ENCODE measurements around the gene UGGT1. TPM values are rescaled to one million over a fixed set of nuclear protein-coding genes. Genes with fewer than 3 reads are reported as not detected.

UGGT1 gene
- total RNA-seq, 1 experiment from 2014 or later: 55.9 TPM

- Histone ChIP-seq H4K20me1 (ENCODE audit: control insufficient read depth, insufficient read depth, insufficient read length) (no peaks in the 10 kb centered on the region), H3K4me1 (ENCODE audit: insufficient read depth, low read length) (no peaks in the 10 kb centered on the region), H3K4ac (ENCODE audit: low read depth, low read length) (no peak overlapping the region), H2AFZ (ENCODE audit: low read length) (no peak overlapping the region), H3K23ac (ENCODE audit: insufficient read length, low read depth, low read length) (no peak overlapping the region), H3K4me2 (ENCODE audit: insufficient read depth, insufficient read length, low read length) (no peak overlapping the region), H4K91ac (ENCODE audit: insufficient read length, low read depth, low read length) (no peak overlapping the region), H3K56ac (ENCODE audit: insufficient read length, low read depth, low read length) (no peak overlapping the region), H4K5ac (ENCODE audit: insufficient read length, low read depth, low read length) (no peak overlapping the region), H3K9ac (ENCODE audit: extremely low read depth, insufficient read length, low read length) (no peak overlapping the region), H2BK12ac (ENCODE audit: insufficient read length, low read depth, low read length) (no peak overlapping the region), H4K8ac (replicated peaks; ENCODE audit: insufficient read length, low read depth, low read length) (no peak overlapping the region), H3K27me3 (ENCODE audit: insufficient read depth, low read length) (no peaks in the 10 kb centered on the region), H3K79me1 (ENCODE audit: insufficient read depth, low read depth, low read length, poor library complexity, severe bottlenecking) (no peaks in the 10 kb centered on the region), H2BK5ac (ENCODE audit: insufficient read length, low read length) (no peak overlapping the region), H2BK15ac (ENCODE audit: low read depth, low read length) (no peak overlapping the region), H3K18ac (ENCODE audit: insufficient read length, low read depth, low read length) (no peak overlapping the region), H3K14ac (ENCODE audit: insufficient read depth, low read length) (no peak overlapping the region), H3K27ac (ENCODE audit: insufficient read length, low read depth, low read length) (no peak overlapping the region), H2BK120ac (ENCODE audit: low read depth, low read length, poor library complexity, severe bottlenecking) (no peak overlapping the region), H2BK20ac (ENCODE audit: low read depth, low read length, poor library complexity, severe bottlenecking) (no peak overlapping the region), H2AK5ac (ENCODE audit: insufficient read length, low read length) (no peak overlapping the region), H3T11ph (ENCODE audit: low read length) (no peak overlapping the region), H3K23me2 (ENCODE audit: insufficient read length, low read depth, low read length, poor library complexity, severe bottlenecking) (no peaks in the 10 kb centered on the region), H3K79me2 (ENCODE audit: insufficient read depth, low read length) (no peaks in the 10 kb centered on the region), H3K9me3 (ENCODE audit: control insufficient read depth, low read depth, low read length) (no peaks in the 10 kb centered on the region)
- WGBS (ENCODE audit: extremely low coverage, insufficient read length, low lambda C conversion rate): no CpG with 5 or more reads among the region's 4 CpGs
- no peaks in the 10 kb centered on the region for H3K27me3 Mint-ChIP-seq (ENCODE audit: low read depth)
- H3K4me1 Mint-ChIP-seq: peaks cover 2 to 7% of the 10 kb centered on the region in 2 experiments; a peak in 3 of 4 replicates
- H3K4me3 Mint-ChIP-seq: no peak overlapping the region
- TF ChIP-seq CTCF (conservative IDR thresholded peaks at IDR 0.05): no peak
- no peak for DNase-seq
- peak overlapping the region in 1 of 3 experiments; percentile 17; a peak in 2 of 7 replicates for H3K27ac Mint-ChIP-seq
- peaks cover 24 to 77% (median 70%) of the 10 kb centered on the region in 3 experiments; a peak in 6 of 7 replicates for H3K36me3 Mint-ChIP-seq (ENCODE audit: insufficient read depth in 1 of 3, low read depth in 3 of 3)
- H3K9me3 Mint-ChIP-seq: no peaks in the 10 kb centered on the region
Observed at GRCh38 chr2:128169933-128170709, 79.1 kb downstream of the UGGT1 start.

All from H9 (cell line).